Adrenal gland (tissue), 5 donors: ENCODE results near the gene HECW1.

Source experiments
- CTCF ChIP-seq, 6 experiments: fragments of 450-650 bp in 4 of 6; fragments of 200-600 bp in 2 of 6; sonication (generic) in 1 of 6; IDR thresholded peaks; 1 replicate in 5 of 6; 2 replicates in 1 of 6; pipeline versions ENCODE4 v1.5.1 to v1.8.0; 2016 to 2021; ENCODE audit warnings: antibody characterized with exemption in 6 of 6, mild to moderate bottlenecking in 2 of 6, moderate library complexity in 1 of 6
- POLR2A ChIP-seq, 2 donors: fragments of 450-650 bp; IDR thresholded peaks; one replicate each; pipeline ENCODE4 v1.6.1; 2017; ENCODE audit warnings: antibody characterized with exemption in 2 of 2, mild to moderate bottlenecking in 2 of 2, moderate library complexity in 1 of 2
- donor health status: DM: no; HTN: no; CAD: no.

GRCh38 chr7:43602256-43602655 lies 489.8 kb downstream of the HECW1 start:
- TF ChIP-seq CTCF (IDR thresholded peaks at IDR 0.05) (no peak), POLR2A (IDR thresholded peaks at IDR 0.05) (no peak)
